Stimulated activated effector memory CD8-positive, alpha-beta T cell treated with anti-CD3 and anti-CD28 coated beads, Interleukin-12 subunit alpha, Interleukin-12 subunit beta, amount 100 ng/mL, for 72 hours (primary cell): ENCODE measurements around the gene SNRPA.
A peak's percentile ranks its signal among the peaks of the same experiment; 100 is the strongest.
"Not testable (repeated sequence)": the region's sequence is repeated elsewhere in the genome, so short reads cannot be mapped to it uniquely, and the experiment has no call there.

Source experiments
- ATAC-seq: fragments of 150-1000 bp; cut with Tn5 transposase; 2 replicates; pipeline ENCODE4 v1.10.0; 2021
- DNase-seq, 2 donors: peaks; one replicate each; pipeline ENCODE4 v3.0.0; 2021 to 2022; ENCODE audit warnings: low spot score in 2 of 2
- H3K27ac Mint-ChIP-seq: one replicate; pipeline ENCODE4 v1.8.0; 2022; ENCODE audit warnings: mild to moderate bottlenecking, mixed read lengths
- H3K36me3 Mint-ChIP-seq: one replicate; pipeline ENCODE4 v1.8.0; 2022; ENCODE audit warnings: mild to moderate bottlenecking, mixed read lengths
- H3K4me1 Mint-ChIP-seq: one replicate; pipeline ENCODE4 v1.8.0; 2022; ENCODE audit warnings: mixed read lengths
- H3K4me3 Mint-ChIP-seq: one replicate; pipeline ENCODE4 v1.8.0; 2022; ENCODE audit warnings: mild to moderate bottlenecking, mixed read lengths
- H3K9me3 Mint-ChIP-seq: one replicate; pipeline ENCODE4 v1.8.0; 2022; ENCODE audit warnings: mixed read lengths

SNRPA gene

DNA sequence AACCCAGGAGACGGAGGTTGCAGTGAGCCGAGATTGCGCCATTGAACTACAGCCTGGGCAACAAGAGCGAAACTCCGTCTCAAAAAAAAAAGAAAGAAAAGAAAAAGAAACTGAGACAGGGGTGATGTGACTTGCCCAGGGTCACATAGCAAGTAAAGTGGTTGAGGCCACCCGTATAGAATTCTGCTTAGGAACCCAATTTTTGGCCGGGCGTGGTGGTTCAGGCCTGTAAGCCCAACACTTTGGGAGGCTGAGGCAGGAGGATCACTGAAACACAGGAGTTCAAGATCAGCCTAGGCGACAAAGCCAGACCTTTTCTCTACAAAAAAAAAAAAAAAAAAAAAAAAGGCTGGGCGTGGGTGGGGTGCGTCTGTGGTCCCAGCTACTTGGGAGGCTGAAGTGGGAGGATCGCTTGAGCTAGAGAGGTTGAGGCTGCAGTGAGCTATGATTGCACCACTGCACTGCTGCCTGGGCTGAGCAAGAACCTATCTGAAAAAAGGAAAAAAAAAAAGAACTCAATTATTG is 1.3 kb downstream of the SNRPA start:
- Mint-ChIP-seq H3K4me1 (peaks cover 66% of the 10 kb centered on the region), H3K4me3 (peak overlapping the region; percentile 94), H3K9me3 (no peaks in the 10 kb centered on the region), H3K36me3 (peaks cover 75% of the 10 kb centered on the region), H3K27ac (peak overlapping the region; percentile 97)
- peak in 1 of 2 donors; percentile 62 for DNase-seq
- no peak for ATAC-seq

DNA sequence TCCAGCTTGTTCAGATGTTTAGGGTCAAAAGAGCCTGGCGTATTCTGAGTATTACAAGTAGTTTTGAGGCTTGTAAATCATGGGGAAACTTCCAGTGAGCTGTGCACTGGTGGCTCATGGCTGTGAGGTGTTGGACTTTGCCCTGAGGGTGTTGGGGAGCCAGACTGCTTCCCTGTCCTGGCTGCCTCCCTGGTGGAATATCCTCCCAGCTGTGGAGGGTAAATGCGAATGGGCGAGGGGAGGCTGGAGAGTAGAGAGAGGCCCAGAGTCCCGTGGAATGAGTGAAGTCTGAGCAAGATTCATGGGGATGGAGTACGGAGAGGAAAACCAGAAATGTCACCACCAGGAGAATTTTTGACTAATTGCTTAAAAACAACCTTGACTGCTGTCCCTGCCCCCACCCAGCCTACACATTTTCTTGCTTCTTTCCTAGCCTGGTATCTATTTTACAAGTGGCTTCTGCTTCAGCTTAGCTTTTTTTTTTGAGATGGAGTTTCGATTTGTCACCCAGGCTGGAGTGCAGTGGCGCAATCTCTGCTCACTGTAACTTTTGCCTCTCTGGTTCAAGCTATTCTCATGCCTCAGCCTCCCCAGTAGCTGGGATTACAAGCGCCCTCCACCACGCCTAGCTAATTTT is 3.7 kb downstream of the SNRPA start:
- Mint-ChIP-seq H3K4me1 (peaks cover 65% of the 10 kb centered on the region), H3K9me3 (no peaks in the 10 kb centered on the region), H3K27ac (peak overlapping the region; percentile 90), H3K4me3 (peak overlapping the region; percentile 94), H3K36me3 (peaks cover 99% of the 10 kb centered on the region)
- ATAC-seq (peak; percentile 1), DNase-seq (peak in 1 of 2 donors; percentile 72)

- Mint-ChIP-seq H3K27ac (peak overlapping the region; percentile 90), H3K9me3 (no peaks in the 10 kb centered on the region), H3K4me3 (peak overlapping the region; percentile 94), H3K4me1 (peaks cover 64% of the 10 kb centered on the region), H3K36me3 (peaks cover 100% of the 10 kb centered on the region)
- ATAC-seq (no peak), DNase-seq (no peak)
Measured at GRCh38 chr19:40755248-40755624, 4.2 kb downstream of the SNRPA start.

DNA sequence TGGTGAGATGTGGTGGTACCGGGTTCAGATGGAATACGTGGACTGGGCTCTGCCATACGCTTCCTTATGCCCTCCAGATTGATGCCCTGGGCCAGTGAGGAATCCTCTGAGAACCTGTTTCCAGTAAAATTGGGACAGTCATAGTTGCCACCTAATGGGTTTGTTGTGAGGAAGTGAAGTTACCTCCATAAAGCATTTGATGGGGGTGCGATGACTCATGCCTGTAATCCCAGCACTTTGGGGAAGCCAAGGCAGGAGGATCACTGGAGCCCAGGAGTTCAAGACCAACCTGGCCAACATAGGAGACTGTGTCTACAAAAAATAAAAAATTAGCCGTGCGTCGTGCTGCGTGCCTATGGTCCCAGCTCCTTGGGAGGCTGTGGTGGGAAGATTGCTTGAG is 4.8 kb downstream of the SNRPA start:
- peak overlapping the region; percentile 94 for H3K4me3 Mint-ChIP-seq
- H3K36me3 Mint-ChIP-seq: peaks cover 100% of the 10 kb centered on the region
- ATAC-seq (no peak), DNase-seq (no peak)
- H3K4me1 Mint-ChIP-seq: peaks cover 69% of the 10 kb centered on the region
- H3K27ac Mint-ChIP-seq: peak overlapping the region; percentile 90
- no peaks in the 10 kb centered on the region for H3K9me3 Mint-ChIP-seq

DNA sequence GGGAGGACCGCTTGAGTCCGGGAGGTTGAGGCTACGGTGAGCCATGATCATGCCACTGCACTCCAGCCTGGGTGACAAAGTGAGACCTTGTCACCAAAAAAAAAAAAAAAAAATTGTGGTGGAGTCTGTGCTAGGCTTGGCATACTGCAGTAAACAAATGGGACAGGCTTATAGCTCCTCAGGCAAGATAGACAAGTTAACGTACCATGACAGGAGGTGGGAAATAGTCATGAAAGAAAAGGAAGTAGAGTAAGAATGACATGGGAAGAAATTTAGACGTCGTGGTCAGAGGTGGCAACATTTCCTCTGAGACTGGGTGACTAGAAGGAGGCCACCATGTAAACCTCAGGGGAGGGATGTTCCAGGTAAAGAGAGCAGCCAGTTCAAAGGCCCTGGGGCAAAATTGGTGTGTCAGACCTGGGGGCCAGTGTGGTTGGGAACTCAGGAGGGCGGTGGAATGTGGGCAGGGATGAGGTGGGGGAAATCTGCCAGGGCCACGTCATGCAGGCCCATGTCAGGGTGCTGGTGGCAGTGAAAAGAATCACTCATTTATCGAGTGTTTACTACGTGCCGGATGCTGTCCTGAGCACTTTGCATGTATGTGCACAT is 5.6 kb downstream of the SNRPA start:
- DNase-seq (peak; percentile 43 to 82), ATAC-seq (peak; percentile 80)
- Mint-ChIP-seq H3K4me1 (peaks cover 69% of the 10 kb centered on the region), H3K27ac (peak overlapping the region; percentile 90), H3K4me3 (peak overlapping the region; percentile 94), H3K36me3 (peaks cover 100% of the 10 kb centered on the region), H3K9me3 (no peaks in the 10 kb centered on the region)

GRCh38 chr19:40758491-40758890 is 7.5 kb downstream of the SNRPA start:
- H3K4me3 Mint-ChIP-seq: no peak overlapping the region

DNA sequence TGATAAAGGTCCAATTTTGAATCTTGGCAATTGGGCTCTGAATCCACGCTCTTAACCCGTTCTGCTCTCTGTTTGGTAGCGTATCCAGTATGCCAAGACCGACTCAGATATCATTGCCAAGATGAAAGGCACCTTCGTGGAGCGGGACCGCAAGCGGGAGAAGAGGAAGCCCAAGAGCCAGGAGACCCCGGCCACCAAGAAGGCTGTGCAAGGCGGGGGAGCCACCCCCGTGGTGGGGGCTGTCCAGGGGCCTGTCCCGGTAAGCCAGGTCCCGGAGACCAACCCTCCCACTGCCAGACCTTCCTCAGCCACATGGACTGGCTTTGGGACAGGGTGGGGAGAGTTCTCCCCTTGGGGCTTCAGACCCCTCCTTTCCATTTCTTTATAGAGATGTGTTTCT is 8.3 kb downstream of the SNRPA start:
- H3K27ac Mint-ChIP-seq: no peak overlapping the region
- peaks cover 100% of the 10 kb centered on the region for H3K36me3 Mint-ChIP-seq
- DNase-seq (no peak), ATAC-seq (no peak)
- H3K4me1 Mint-ChIP-seq: peaks cover 82% of the 10 kb centered on the region
- no peaks in the 10 kb centered on the region for H3K9me3 Mint-ChIP-seq
- no peak overlapping the region for H3K4me3 Mint-ChIP-seq

More at GRCh38 chr19:40758491-40758890, 7.5 kb downstream of the SNRPA start:
- Mint-ChIP-seq H3K27ac (no peak overlapping the region), H3K9me3 (no peaks in the 10 kb centered on the region), H3K4me1 (peaks cover 77% of the 10 kb centered on the region), H3K36me3 (peaks cover 100% of the 10 kb centered on the region)
- DNase-seq (no peak), ATAC-seq (no peak)

DNA sequence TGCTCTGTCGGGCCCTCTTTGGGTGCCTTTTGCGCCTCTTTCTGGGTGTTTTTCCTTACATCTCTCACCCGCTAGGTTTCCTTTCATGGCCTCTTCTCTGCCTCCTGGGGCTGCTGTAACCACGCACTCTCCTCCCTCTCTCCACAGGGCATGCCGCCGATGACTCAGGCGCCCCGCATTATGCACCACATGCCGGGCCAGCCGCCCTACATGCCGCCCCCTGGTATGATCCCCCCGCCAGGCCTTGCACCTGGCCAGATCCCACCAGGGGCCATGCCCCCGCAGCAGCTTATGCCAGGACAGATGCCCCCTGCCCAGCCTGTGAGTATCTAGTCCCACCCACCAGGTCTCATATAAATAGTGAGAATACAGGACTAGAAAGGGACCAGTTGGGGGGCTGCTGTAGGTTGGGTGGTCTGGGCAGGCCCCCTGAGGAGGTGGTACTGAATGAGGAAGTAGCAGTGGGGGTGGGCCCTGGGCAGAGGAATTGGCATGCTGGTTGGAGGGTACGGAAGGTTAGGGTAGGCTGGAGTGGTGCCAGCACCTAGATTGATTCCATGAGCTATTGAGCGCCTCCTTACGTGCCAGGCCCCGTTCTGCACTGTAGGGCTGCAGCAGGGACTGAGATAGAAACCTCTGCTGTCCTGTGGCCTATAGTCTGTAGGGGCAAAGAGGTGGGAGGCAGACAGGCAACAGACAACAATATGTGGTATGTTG is 11.9 kb downstream of the SNRPA start:
- Mint-ChIP-seq H3K9me3 (no peaks in the 10 kb centered on the region), H3K36me3 (peaks cover 100% of the 10 kb centered on the region), H3K4me3 (peak overlapping the region; percentile 29), H3K27ac (peak overlapping the region; percentile 58), H3K4me1 (peaks cover 63% of the 10 kb centered on the region)
- DNase-seq (no peak), ATAC-seq (no peak)

DNA sequence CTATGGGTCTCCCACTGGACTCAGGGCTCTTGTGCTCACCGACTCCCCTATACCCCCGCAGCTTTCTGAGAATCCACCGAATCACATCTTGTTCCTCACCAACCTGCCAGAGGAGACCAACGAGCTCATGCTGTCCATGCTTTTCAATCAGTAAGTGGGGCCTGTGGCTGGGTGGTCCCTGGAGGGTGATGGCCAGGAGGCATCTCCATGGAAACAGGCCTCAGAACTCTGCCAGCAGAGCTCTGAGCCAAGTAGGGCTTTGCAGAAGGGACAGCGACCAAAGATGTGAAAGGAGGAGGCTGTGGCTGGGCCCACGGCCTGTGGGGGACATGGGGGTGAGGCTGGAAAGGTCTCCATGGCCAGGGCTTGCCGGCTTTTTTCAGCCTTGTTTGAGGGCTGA is 12.5 kb downstream of the SNRPA start:
- Mint-ChIP-seq H3K4me3 (peak overlapping the region; percentile 29), H3K36me3 (peaks cover 100% of the 10 kb centered on the region), H3K9me3 (no peaks in the 10 kb centered on the region), H3K4me1 (peaks cover 58% of the 10 kb centered on the region), H3K27ac (peak overlapping the region; percentile 58)
- ATAC-seq (no peak), DNase-seq (no peak)

GRCh38 chr19:40763963-40764362 is 13.0 kb downstream of the SNRPA start:
- Mint-ChIP-seq H3K4me1 (peaks cover 57% of the 10 kb centered on the region), H3K27ac (peak overlapping the region; percentile 58), H3K36me3 (peaks cover 100% of the 10 kb centered on the region), H3K4me3 (peak overlapping the region; percentile 29), H3K9me3 (no peaks in the 10 kb centered on the region)
- peak; percentile 89 for ATAC-seq
- DNase-seq: no peak

- Mint-ChIP-seq H3K36me3 (peaks cover 92% of the 10 kb centered on the region), H3K27ac (peak overlapping the region; percentile 14)
Measured at GRCh38 chr19:40766385-40766784, 15.4 kb downstream of the SNRPA start.

GRCh38 chr19:40768869-40769268 is 17.9 kb downstream of the SNRPA start:
- Mint-ChIP-seq H3K36me3 (peaks cover 72% of the 10 kb centered on the region), H3K4me3 (no peak overlapping the region), H3K4me1 (peaks cover 27% of the 10 kb centered on the region), H3K27ac (peak overlapping the region; percentile 82), H3K9me3 (no peaks in the 10 kb centered on the region)
- DNase-seq (no peak), ATAC-seq (no peak)

More at GRCh38 chr19:40766385-40766784, 15.4 kb downstream of the SNRPA start:
- not testable (repeated sequence) for H3K9me3 Mint-ChIP-seq, DNase-seq, H3K4me3 Mint-ChIP-seq, ATAC-seq
- H3K4me1 Mint-ChIP-seq: peaks cover 50% of the 10 kb centered on the region

DNA sequence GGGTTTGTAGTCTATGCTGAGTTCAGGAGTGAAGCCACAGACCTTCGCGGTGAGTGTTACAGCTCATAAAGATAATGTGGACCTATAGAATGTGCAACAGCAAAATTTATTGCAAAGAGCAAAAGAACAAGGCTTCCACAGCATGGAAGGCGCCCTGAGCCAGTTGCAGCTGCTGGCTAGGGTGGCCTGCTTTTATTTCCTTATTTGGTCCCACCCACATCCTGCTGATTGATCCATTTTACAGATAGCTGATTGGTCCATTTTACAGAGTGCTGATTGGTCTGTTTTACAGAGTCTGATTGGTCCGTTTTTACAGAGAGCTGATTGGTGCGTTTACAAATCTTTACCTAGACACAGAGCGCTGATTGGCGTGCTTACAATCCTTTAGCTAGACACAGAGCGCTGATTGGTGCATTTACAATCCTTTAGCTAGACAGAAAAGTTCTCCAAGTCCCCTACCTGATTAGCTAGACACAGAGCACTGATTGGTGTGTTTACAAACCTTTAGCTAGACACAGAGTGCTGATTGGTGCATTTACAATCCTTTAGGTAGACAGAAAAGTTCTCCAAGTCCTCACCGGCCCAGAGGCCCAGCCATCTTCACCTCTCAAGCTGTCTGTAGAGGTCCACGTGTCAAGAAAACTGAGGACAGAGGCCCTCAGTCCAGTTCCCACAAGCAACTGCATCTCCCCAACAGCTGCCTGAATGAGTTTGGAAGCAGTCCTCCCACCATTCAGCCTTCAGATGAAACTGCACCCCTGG is 20.3 kb downstream of the SNRPA start:
- H3K36me3 Mint-ChIP-seq: peaks cover 48% of the 10 kb centered on the region
- not testable (repeated sequence) for H3K4me3 Mint-ChIP-seq, DNase-seq, H3K9me3 Mint-ChIP-seq, ATAC-seq
- H3K27ac Mint-ChIP-seq: peak overlapping the region; percentile 8
- H3K4me1 Mint-ChIP-seq: peaks cover 13% of the 10 kb centered on the region

- Mint-ChIP-seq H3K9me3 (no peaks in the 10 kb centered on the region), H3K36me3 (peaks cover 33% of the 10 kb centered on the region), H3K4me1 (peaks cover 41% of the 10 kb centered on the region), H3K4me3 (no peak within 1 kb of the TSS), H3K27ac (no peak within 1 kb of the TSS)
- DNase-seq (no peak), ATAC-seq (no peak)
Measured at GRCh38 chr19:40774916-40775631, 24.1 kb downstream of the SNRPA start, which contains the start of gene MIA. Gene MIA, plus strand, starts transcription at chr19:40775521. Its CDS starts 22 bp downstream, at chr19:40775543.
